ENCODE results near the gene PSMD14.

Gene PSMD14

GRCh38 chr2:161374446-161374845 is 66.2 kb downstream of the PSMD14 start:
- Histone ChIP-seq H4K5ac (ENCODE audit: low read length) (no peak overlapping the region), H3K79me2 (ENCODE audit: control insufficient read depth, insufficient read depth, low read length) (no peaks in the 10 kb centered on the region), H2BK120ac (ENCODE audit: low read depth, low read length) (no peak overlapping the region), H3K4ac (ENCODE audit: low read depth, low read length) (no peak overlapping the region), H2AK5ac (ENCODE audit: low read length) (no peak overlapping the region), H3K36me3 (ENCODE audit: control insufficient read depth, insufficient read depth, low read length) (no peaks in the 10 kb centered on the region), H3K79me1 (ENCODE audit: low read length) (no peaks in the 10 kb centered on the region), H4K8ac (ENCODE audit: low read depth, low read length) (no peak overlapping the region), H3K9ac (ENCODE audit: low read length) (no peak overlapping the region), H3K23ac (ENCODE audit: low read length) (no peak overlapping the region), H3K18ac (ENCODE audit: low read length) (no peak overlapping the region), H3K4me3 (ENCODE audit: low read length) (no peak overlapping the region), H3K4me1 (ENCODE audit: control insufficient read depth, low read depth, low read length) (peaks cover 7% of the 10 kb centered on the region), H2BK5ac (ENCODE audit: low read length) (no peak overlapping the region), H3K27ac (ENCODE audit: low read depth, low read length) (no peak overlapping the region), H3K27me3 (ENCODE audit: insufficient read depth, low read length, poor library complexity) (no peaks in the 10 kb centered on the region), H3K56ac (ENCODE audit: low read length) (no peak overlapping the region), H2BK15ac (replicated peaks; ENCODE audit: low read depth) (peak overlapping the region; percentile 74), H3K4me2 (ENCODE audit: low read length) (no peak overlapping the region)
- no peak for DNase-seq
- no CpG with 5 or more reads among the region's 1 CpG for WGBS (ENCODE audit: extremely low coverage, insufficient coverage, low lambda C conversion rate)

GRCh38 chr2:161379740-161380139 is 71.5 kb downstream of the PSMD14 start:
- Histone ChIP-seq H4K5ac (ENCODE audit: low read length) (no peak overlapping the region), H3K18ac (ENCODE audit: low read length) (no peak overlapping the region), H2BK15ac (replicated peaks; ENCODE audit: low read depth) (no peak overlapping the region), H3K79me1 (ENCODE audit: low read length) (peaks cover 4% of the 10 kb centered on the region), H3K27ac (ENCODE audit: low read depth, low read length) (no peak overlapping the region), H2BK5ac (ENCODE audit: low read length) (no peak overlapping the region), H2AK5ac (ENCODE audit: low read length) (no peak overlapping the region), H3K23ac (ENCODE audit: low read length) (no peak overlapping the region), H3K4me2 (ENCODE audit: low read length) (no peak overlapping the region), H3K4me1 (ENCODE audit: control insufficient read depth, low read depth, low read length) (peaks cover 4% of the 10 kb centered on the region), H3K4ac (ENCODE audit: low read depth, low read length) (no peak overlapping the region), H3K79me2 (ENCODE audit: control insufficient read depth, insufficient read depth, low read length) (no peaks in the 10 kb centered on the region), H3K56ac (ENCODE audit: low read length) (no peak overlapping the region), H3K27me3 (ENCODE audit: insufficient read depth, low read length, poor library complexity) (no peaks in the 10 kb centered on the region), H3K4me3 (ENCODE audit: low read length) (no peak overlapping the region), H4K8ac (ENCODE audit: low read depth, low read length) (no peak overlapping the region), H3K36me3 (ENCODE audit: control insufficient read depth, insufficient read depth, low read length) (no peaks in the 10 kb centered on the region), H2BK120ac (ENCODE audit: low read depth, low read length) (no peak overlapping the region), H3K9ac (ENCODE audit: low read length) (no peak overlapping the region)
- no CpG with 5 or more reads among the region's 2 CpGs for WGBS (ENCODE audit: extremely low coverage, insufficient coverage, low lambda C conversion rate)
- no peak for DNase-seq

- peaks cover 4% of the 10 kb centered on the region for H3K4me1 ChIP-seq (ENCODE audit: control insufficient read depth, low read depth, low read length)
- no peak overlapping the region for H3K27ac ChIP-seq (ENCODE audit: low read depth, low read length)
- H3K9ac ChIP-seq (ENCODE audit: low read length), result no peak overlapping the region
These were observed 73.3 kb downstream of the PSMD14 start for GRCh38 chr2:161381546-161381945.

GRCh38 chr2:161382747-161383146 is 74.5 kb downstream of the PSMD14 start:
- no peak overlapping the region for H4K8ac ChIP-seq (ENCODE audit: low read depth, low read length)
- no peak overlapping the region for H3K4me2 ChIP-seq (ENCODE audit: low read length)
- peaks cover 4% of the 10 kb centered on the region for H3K4me1 ChIP-seq (ENCODE audit: control insufficient read depth, low read depth, low read length)
- H2BK15ac ChIP-seq (replicated peaks; ENCODE audit: low read depth), result no peak overlapping the region
- no peak overlapping the region for H4K5ac ChIP-seq (ENCODE audit: low read length)
- H3K27me3 ChIP-seq (ENCODE audit: insufficient read depth, low read length, poor library complexity), result no peaks in the 10 kb centered on the region
- no peak overlapping the region for H3K56ac ChIP-seq (ENCODE audit: low read length)
- no peak overlapping the region for H2BK120ac ChIP-seq (ENCODE audit: low read depth, low read length)
- no peak overlapping the region for H2AK5ac ChIP-seq (ENCODE audit: low read length)
- WGBS (ENCODE audit: extremely low coverage, insufficient coverage, low lambda C conversion rate), result no CpG with 5 or more reads among the region's 4 CpGs
- no peak overlapping the region for H3K9ac ChIP-seq (ENCODE audit: low read length)
- H3K23ac ChIP-seq (ENCODE audit: low read length), result no peak overlapping the region
- no peak for DNase-seq
- no peaks in the 10 kb centered on the region for H3K79me2 ChIP-seq (ENCODE audit: control insufficient read depth, insufficient read depth, low read length)
- H3K18ac ChIP-seq (ENCODE audit: low read length), result no peak overlapping the region
- H3K4me3 ChIP-seq (ENCODE audit: low read length), result no peak overlapping the region
- H3K27ac ChIP-seq (ENCODE audit: low read depth, low read length), result no peak overlapping the region
- H3K36me3 ChIP-seq (ENCODE audit: control insufficient read depth, insufficient read depth, low read length), result no peaks in the 10 kb centered on the region
- peaks cover 4% of the 10 kb centered on the region for H3K79me1 ChIP-seq (ENCODE audit: low read length)
- H3K4ac ChIP-seq (ENCODE audit: low read depth, low read length), result no peak overlapping the region
- no peak overlapping the region for H2BK5ac ChIP-seq (ENCODE audit: low read length)

More at GRCh38 chr2:161381546-161381945, 73.3 kb downstream of the PSMD14 start:
- Histone ChIP-seq H3K36me3 (ENCODE audit: control insufficient read depth, insufficient read depth, low read length) (no peaks in the 10 kb centered on the region), H2BK5ac (ENCODE audit: low read length) (no peak overlapping the region), H3K4me2 (ENCODE audit: low read length) (no peak overlapping the region), H3K18ac (ENCODE audit: low read length) (no peak overlapping the region), H3K56ac (ENCODE audit: low read length) (no peak overlapping the region), H3K27me3 (ENCODE audit: insufficient read depth, low read length, poor library complexity) (no peaks in the 10 kb centered on the region), H3K79me1 (ENCODE audit: low read length) (peaks cover 4% of the 10 kb centered on the region), H3K4ac (ENCODE audit: low read depth, low read length) (no peak overlapping the region), H2BK15ac (replicated peaks; ENCODE audit: low read depth) (no peak overlapping the region), H3K23ac (ENCODE audit: low read length) (no peak overlapping the region), H3K79me2 (ENCODE audit: control insufficient read depth, insufficient read depth, low read length) (no peaks in the 10 kb centered on the region), H4K5ac (ENCODE audit: low read length) (no peak overlapping the region), H4K8ac (ENCODE audit: low read depth, low read length) (no peak overlapping the region), H3K4me3 (ENCODE audit: low read length) (no peak overlapping the region), H2BK120ac (ENCODE audit: low read depth, low read length) (no peak overlapping the region), H2AK5ac (ENCODE audit: low read length) (no peak overlapping the region)
- WGBS (ENCODE audit: extremely low coverage, insufficient coverage, low lambda C conversion rate), result no CpG with 5 or more reads among the region's 3 CpGs
- DNase-seq, result no peak

- Histone ChIP-seq H3K23ac (ENCODE audit: low read length) (no peak overlapping the region), H2BK5ac (ENCODE audit: low read length) (no peak overlapping the region), H2BK15ac (replicated peaks; ENCODE audit: low read depth) (no peak overlapping the region), H3K79me2 (ENCODE audit: control insufficient read depth, insufficient read depth, low read length) (no peaks in the 10 kb centered on the region), H4K5ac (ENCODE audit: low read length) (no peak overlapping the region), H3K4me2 (ENCODE audit: low read length) (no peak overlapping the region), H3K4ac (ENCODE audit: low read depth, low read length) (no peak overlapping the region), H3K79me1 (ENCODE audit: low read length) (no peaks in the 10 kb centered on the region), H3K9ac (ENCODE audit: low read length) (no peak overlapping the region), H3K27me3 (ENCODE audit: insufficient read depth, low read length, poor library complexity) (no peaks in the 10 kb centered on the region), H2BK120ac (ENCODE audit: low read depth, low read length) (no peak overlapping the region), H3K56ac (ENCODE audit: low read length) (no peak overlapping the region), H3K27ac (ENCODE audit: low read depth, low read length) (no peak overlapping the region), H3K18ac (ENCODE audit: low read length) (no peak overlapping the region), H3K36me3 (ENCODE audit: control insufficient read depth, insufficient read depth, low read length) (no peaks in the 10 kb centered on the region), H2AK5ac (ENCODE audit: low read length) (no peak overlapping the region), H4K8ac (ENCODE audit: low read depth, low read length) (no peak overlapping the region), H3K4me3 (ENCODE audit: low read length) (no peak overlapping the region), H3K4me1 (ENCODE audit: control insufficient read depth, low read depth, low read length) (no peaks in the 10 kb centered on the region)
- DNase-seq, result no peak
These were observed 76.6 kb downstream of the PSMD14 start for GRCh38 chr2:161384864-161385263.

GRCh38 chr2:161386228-161386824 is 78.1 kb downstream of the PSMD14 start:
- no peak overlapping the region for H2BK120ac ChIP-seq (ENCODE audit: low read depth, low read length)
- no peak overlapping the region for H3K4me3 ChIP-seq (ENCODE audit: low read length)
- H3K18ac ChIP-seq (ENCODE audit: low read length), result no peak overlapping the region
- no peak overlapping the region for H3K27ac ChIP-seq (ENCODE audit: low read depth, low read length)
- H3K79me2 ChIP-seq (ENCODE audit: control insufficient read depth, insufficient read depth, low read length), result no peaks in the 10 kb centered on the region
- H4K5ac ChIP-seq (ENCODE audit: low read length), result no peak overlapping the region
- no peak overlapping the region for H3K56ac ChIP-seq (ENCODE audit: low read length)
- no peak overlapping the region for H2AK5ac ChIP-seq (ENCODE audit: low read length)
- no peaks in the 10 kb centered on the region for H3K27me3 ChIP-seq (ENCODE audit: insufficient read depth, low read length, poor library complexity)
- H3K4me1 ChIP-seq (ENCODE audit: control insufficient read depth, low read depth, low read length), result no peaks in the 10 kb centered on the region
- no peak for DNase-seq
- no peaks in the 10 kb centered on the region for H3K36me3 ChIP-seq (ENCODE audit: control insufficient read depth, insufficient read depth, low read length)
- H4K8ac ChIP-seq (ENCODE audit: low read depth, low read length), result no peak overlapping the region
- H2BK5ac ChIP-seq (ENCODE audit: low read length), result no peak overlapping the region
- no peak overlapping the region for H3K9ac ChIP-seq (ENCODE audit: low read length)
- H3K79me1 ChIP-seq (ENCODE audit: low read length), result no peaks in the 10 kb centered on the region
- H3K4me2 ChIP-seq (ENCODE audit: low read length), result no peak overlapping the region
- H2BK15ac ChIP-seq (replicated peaks; ENCODE audit: low read depth), result no peak overlapping the region
- no CpG with 5 or more reads among the region's 2 CpGs for WGBS (ENCODE audit: extremely low coverage, insufficient coverage, low lambda C conversion rate)
- no peak overlapping the region for H3K4ac ChIP-seq (ENCODE audit: low read depth, low read length)
- no peak overlapping the region for H3K23ac ChIP-seq (ENCODE audit: low read length)
